WERI-Rb-1 (cell line): ENCODE data around the gene CKAP4.

Source experiments
- DNase-seq: peaks from one replicate; pipeline ENCODE4 v3.0.0-alpha.2; 2020
- H3K27ac ChIP-seq: fragments of 250-450 bp; sonication (Bioruptor Pico); 2 replicates; pipeline ENCODE4 v1.5.1; 2020; ENCODE audit warnings: mild to moderate bottlenecking, moderate library complexity
- H3K27me3 ChIP-seq: fragments of 250-450 bp; sonication (Bioruptor Pico); 2 replicates; pipeline ENCODE4 v1.5.1; 2021; ENCODE audit warnings: mild to moderate bottlenecking, low read depth, moderate library complexity; ENCODE audit not compliant: insufficient read depth, severe bottlenecking
- H3K36me3 ChIP-seq: fragments of 250-450 bp; sonication (Bioruptor Pico); 2 replicates; pipeline ENCODE4 v1.5.1; 2020; ENCODE audit warnings: mild to moderate bottlenecking, moderate library complexity
- H3K4me3 ChIP-seq: 2 replicates; pipeline ENCODE4 v1.5.1; 2011; ENCODE audit warnings: low read depth, mild to moderate bottlenecking, control low read depth, low read length
- H3K9me3 ChIP-seq: fragments of 250-450 bp; sonication (Bioruptor Pico); 2 replicates; pipeline ENCODE4 v1.5.1; 2021; ENCODE audit warnings: mild to moderate bottlenecking, moderate library complexity; ENCODE audit not compliant: severe bottlenecking
- CTCF ChIP-seq: IDR thresholded peaks from 2 replicates; pipeline ENCODE4 v1.5.1; 2011; ENCODE audit warnings: low read depth, mild to moderate bottlenecking, control low read depth, inconsistent platforms, low read length

The CKAP4 gene

GRCh38 chr12:106192659-106193393, 55.0 kb downstream of the CKAP4 start:
- no peak for TF ChIP-seq CTCF
- Histone ChIP-seq H3K36me3 (no peaks in the 10 kb centered on the region), H3K27ac (no peak overlapping the region), H3K9me3 (no peaks in the 10 kb centered on the region), H3K4me3 (no peak overlapping the region), H3K27me3 (no peaks in the 10 kb centered on the region)
- DNase-seq: no peak

- no peak overlapping the region for H3K4me3 ChIP-seq
- no peaks in the 10 kb centered on the region for H3K27me3 ChIP-seq
- TF ChIP-seq CTCF: no peak
- DNase-seq: no peak
- no peaks in the 10 kb centered on the region for H3K9me3 ChIP-seq
- no peak overlapping the region for H3K27ac ChIP-seq
- no peaks in the 10 kb centered on the region for H3K36me3 ChIP-seq
Measured at GRCh38 chr12:106190581-106190980, 57.2 kb downstream of the CKAP4 start.

- Histone ChIP-seq H3K27ac (no peak overlapping the region), H3K36me3 (no peaks in the 10 kb centered on the region), H3K4me3 (no peak overlapping the region), H3K9me3 (no peaks in the 10 kb centered on the region), H3K27me3 (no peaks in the 10 kb centered on the region)
- no peak for DNase-seq
- TF ChIP-seq CTCF: no peak
Measured at GRCh38 chr12:106189341-106189740, 58.5 kb downstream of the CKAP4 start.

GRCh38 chr12:106188256-106188655, 59.6 kb downstream of the CKAP4 start:
- Histone ChIP-seq H3K36me3 (no peaks in the 10 kb centered on the region), H3K4me3 (no peak overlapping the region), H3K27ac (no peak overlapping the region), H3K9me3 (no peaks in the 10 kb centered on the region), H3K27me3 (no peaks in the 10 kb centered on the region)
- no peak for DNase-seq
- no peak for TF ChIP-seq CTCF
